GM10847 (cell line): ENCODE results near the gene WDR36.

ENCODE experiments used
- POLR2A ChIP-seq: IDR thresholded peaks from 2 replicates; pipeline ENCODE4 v1.6.1; 2011; ENCODE audit not compliant: insufficient read length; ENCODE audit errors: extremely low read depth

Gene WDR36

DNA sequence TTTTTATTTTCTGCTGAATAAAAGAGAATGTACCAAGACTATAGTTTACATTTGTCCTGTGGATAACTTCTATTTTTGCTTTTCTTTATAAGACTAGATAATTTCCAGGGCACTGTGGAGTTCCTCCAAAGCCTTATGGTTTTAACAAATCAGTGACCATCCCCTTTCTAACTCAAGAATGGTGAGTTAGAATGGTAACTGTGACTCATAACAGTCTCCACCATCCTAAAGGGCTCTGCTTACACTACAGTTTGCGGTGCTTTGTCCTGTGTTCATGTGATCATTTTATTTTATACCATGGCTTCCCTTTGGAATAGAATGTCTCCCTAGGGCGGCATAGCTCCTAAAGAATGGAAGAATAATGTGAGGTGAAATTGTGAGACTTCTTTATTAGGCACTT, 30.2 kb downstream of the WDR36 start:
- TF ChIP-seq POLR2A, result no peak

DNA sequence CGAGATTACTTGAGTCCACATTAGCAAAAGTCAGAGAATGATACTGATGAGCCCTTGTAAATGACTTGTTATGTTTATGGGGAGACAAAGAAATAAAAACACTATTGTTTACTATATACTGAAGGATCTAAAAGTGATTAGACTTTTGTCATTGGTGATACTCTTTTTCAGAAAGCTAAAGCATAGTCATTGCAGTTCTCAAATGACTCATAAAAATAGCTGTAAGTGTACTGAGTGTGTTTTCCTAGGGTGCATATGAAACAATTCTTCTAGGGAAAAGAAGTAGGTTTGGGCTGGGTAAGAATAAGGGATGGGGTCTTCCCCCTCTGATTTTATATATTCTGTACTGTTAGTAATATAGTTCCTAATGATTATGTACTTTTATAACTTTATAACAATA, 32.6 kb downstream of the WDR36 start:
- TF ChIP-seq POLR2A, result no peak

DNA sequence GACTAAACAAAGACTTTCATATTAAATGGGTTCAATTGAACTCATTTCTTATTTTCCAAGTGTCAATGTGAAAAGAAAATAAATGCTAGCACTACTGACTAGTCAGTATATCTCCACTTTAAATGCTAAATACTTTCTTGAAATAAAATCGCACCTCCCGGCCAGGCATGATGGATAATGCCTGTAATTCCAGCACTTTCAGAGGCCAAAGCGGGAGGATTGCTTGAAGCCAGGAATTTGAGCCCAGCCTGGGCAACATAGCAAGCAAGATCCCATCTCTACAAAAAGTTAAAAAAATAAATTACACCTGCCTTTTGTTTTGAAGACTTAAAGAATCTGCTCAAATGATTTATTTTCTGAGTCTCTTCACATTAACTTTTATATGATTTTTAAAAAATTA, 34.7 kb downstream of the WDR36 start:
- no peak for TF ChIP-seq POLR2A

DNA sequence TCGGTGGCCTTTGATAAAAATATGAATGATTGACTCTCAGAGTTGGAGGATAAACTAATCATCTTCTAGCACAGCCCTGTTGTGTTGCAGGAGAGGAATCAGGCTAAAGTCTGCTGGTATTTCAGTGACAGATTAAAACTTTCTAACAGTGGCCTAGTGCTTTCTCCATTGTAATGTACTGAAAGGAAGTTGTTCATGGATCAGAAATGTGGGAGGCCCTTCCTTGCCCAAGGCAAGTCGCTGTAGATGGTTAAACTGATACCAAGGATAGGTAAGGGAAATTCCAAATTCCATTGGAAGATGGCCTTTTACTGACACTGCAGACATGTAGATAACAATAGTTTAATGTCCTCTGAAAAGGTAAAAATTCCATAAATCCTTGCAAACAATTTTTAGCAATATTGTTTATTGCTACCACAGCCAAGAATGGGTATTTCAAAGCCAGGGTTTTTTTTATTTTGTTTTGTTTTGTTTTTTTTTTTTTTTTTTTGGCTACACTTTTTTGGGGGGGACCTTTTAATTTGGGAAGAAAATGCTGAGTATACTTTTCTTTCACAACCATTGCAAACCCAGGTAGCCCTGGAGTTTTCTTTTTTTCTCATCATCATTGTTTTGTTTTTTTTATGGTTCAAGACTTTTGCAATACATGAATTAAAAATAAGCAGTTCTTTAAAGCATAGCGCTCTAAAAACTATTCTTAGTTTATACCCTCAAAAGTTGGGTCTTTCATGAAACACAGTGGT, 35.5 kb downstream of the WDR36 start:
- TF ChIP-seq POLR2A, result no peak

DNA sequence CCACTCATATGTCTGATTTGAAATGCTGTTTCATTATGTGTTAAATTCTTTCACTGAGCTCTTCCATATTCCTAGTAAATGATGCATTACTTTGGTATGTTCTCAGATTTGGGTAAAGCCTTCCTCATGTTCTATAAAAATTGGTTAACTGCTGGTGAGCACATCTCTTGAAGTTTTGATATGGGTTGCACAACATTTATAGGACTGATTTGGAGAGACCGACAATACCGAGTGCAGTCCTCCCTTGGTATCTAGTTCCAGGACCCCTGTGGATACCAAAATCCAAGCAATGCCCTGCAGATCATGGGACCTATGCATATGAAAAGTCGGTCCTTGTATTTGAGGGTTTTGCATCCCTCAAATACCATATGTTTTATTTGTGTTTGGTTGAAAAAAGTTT, 37.8 kb downstream of the WDR36 start:
- no peak for TF ChIP-seq POLR2A

DNA sequence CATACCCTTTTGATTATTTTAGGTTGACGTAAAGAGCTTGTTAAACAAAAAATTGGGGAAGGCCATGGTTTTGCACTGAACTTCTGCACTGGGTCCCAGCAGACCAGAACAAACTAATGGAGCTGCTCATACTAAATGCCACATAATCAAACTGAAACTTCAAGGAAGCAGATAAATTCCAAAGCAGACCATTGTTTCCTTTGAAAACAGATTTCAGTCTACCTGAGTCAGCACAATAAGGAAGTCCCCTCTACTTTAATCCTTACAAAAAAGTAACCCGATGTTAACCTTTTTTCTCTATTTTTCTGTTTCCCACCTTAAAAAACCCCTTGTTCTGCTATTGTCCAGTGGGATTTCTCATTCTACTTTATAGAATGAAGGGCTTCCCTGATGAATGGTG, 39.2 kb downstream of the WDR36 start:
- no peak for TF ChIP-seq POLR2A

DNA sequence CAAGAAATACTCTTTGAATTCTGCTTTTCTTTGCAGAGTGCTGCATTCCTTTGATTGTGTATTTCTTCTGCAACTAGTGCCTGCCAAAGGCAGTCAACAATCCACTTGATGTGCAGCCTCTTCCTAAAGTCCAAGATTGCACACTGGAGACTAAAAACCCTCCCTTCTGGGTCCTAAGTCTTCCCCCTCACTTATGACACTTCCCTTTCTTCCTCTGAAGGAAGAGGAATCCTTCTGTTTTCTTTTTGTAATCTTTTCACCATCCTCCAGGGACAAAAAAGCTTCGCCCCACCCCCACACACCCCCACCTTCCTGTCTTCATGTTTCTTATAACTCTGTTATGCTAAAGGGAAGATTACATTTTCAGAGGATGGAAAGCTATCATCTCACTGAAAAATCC, 39.9 kb downstream of the WDR36 start:
- TF ChIP-seq POLR2A, result no peak

DNA sequence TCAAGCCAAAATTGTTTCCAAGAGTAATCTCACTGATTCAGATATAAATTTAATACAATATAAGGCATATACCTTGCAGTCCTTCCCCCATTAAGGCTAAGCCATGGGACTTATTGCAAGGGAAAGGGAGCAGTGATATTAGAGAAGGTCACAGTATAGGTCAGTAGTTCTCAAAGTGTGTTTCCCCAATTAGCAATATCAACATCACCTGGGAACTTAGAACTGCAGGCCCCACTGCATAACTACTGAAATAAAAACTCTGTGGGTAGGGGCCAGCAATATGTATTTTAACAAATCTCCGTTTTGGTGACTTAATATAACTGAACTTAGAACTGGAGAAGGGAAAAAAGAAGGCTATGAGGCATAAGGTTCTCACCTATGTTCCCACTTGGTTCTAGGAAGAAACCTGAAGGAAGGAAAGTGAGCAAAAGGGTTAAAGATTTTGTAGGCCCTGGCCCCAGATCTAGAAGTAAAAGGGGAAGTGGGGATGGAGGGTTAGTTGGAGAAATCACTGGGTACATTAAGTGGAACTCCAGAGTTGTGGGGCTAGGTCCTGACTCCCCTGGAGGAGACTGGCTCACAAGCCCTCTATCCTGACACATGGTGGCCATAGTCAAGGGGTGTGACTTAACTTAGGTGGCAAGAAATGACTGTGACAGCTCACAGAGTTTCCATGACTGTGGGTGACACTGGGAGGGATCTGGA, 40.7 kb downstream of the WDR36 start:
- no peak for TF ChIP-seq POLR2A

DNA sequence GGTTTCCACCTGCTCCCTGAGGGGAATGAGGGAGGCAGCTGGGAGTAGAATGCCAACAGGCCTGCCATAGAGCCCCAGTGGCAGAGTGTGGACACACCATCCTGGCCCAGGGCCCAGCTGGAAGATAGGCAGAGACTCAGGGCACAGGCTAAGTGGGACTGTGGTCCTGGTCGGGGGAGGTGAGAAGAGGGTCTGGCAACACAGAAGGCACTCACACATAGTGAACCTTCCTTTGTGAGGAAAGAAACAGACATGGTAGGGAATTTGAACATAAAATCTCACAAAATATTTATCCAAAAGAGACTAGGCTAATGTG, 41.2 kb downstream of the WDR36 start:
- TF ChIP-seq POLR2A, result no peak

DNA sequence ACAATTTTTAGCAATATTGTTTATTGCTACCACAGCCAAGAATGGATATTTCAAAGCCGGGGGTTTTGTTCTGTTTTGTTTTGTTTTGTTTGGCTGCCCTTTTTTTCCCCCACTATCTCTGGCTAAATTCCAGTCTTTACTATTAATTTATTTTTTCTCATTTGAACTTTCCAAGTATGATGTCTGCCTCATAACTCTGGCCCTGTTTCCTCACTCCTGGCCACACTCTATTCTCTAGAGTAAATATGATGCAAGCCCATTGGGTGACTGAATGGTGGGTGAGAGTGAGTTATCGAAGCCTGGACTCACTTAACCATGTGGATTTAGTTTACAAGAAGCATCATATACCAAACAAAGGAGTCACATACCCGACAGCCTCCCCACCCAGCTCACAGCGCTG, 41.9 kb downstream of the WDR36 start:
- TF ChIP-seq POLR2A, result no peak

DNA sequence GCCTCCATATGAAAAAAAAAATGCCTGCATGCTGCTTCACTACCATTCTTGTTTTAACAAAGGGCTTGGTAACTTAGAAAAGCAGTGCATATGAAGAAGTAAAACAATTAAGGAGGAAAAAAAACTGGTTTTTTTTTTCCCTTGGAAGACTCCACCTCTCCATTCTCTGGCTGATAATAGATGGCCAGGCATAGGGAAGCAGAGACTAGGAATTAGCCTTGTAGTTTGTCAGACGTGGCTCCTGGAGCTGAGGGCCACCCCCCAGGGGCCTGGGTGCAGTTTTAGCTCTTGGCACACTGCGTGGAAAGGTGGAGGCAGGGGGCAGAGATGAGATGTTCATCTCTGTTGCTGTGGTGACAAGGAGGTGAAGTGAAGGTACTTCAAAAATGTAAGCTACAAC, 42.7 kb downstream of the WDR36 start:
- TF ChIP-seq POLR2A, result no peak

DNA sequence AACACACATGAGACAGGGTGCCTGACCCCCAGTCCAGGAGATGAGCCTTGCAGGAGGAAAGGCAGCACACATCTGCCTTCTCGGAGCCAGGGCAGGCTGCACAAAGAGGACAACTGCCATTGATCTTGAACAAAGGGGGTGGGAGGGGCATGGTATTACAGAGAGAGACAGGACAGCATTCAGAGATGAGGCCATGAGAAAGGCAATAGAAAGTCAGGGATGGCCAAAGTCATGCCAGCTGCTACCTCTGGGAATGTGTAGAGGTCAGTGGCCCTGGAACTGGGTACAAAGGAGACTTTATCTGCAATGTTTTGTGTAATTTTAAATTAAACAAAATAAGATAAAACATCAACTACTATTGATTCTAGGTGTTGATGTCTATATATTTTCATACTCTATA, 43.2 kb downstream of the WDR36 start:
- TF ChIP-seq POLR2A, result no peak

DNA sequence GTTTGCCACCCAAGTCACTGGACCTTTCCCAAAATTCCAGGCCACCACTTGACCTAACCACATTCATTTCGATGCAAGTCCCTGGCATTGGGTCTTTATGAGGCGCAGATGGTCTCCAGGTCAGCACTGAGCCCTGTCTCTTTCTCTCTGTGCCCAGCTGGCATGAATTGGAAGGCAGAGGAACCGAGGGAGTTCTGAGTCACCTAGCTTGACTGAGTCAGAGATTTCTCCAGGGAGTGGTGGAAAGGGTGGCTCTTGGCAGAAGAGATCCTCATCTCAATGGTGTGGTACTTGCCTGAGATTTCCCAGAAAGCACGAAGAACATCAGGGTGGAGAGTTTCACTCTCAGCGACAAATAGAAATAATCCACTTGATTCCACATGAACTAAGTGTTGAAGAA, 43.8 kb downstream of the WDR36 start:
- TF ChIP-seq POLR2A, result no peak

DNA sequence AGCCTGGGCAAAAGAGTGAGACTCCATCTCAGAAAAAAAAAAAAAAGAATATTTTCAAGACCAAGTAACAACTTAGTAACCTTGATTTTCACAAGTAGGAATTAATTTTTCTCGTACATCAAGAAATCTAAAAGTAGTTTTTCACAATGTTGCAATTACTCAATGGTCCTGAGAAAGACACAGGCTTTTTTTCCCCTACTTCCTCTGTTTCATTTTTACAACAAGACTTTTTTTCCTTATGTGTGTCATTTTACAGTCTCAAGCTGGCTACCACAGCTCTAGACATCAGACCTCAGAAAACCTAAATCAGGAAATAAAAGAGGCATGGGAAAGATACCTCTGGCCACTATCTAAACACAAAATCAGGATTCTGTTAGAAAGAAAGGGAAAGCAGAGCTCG, 45.9 kb downstream of the WDR36 start:
- TF ChIP-seq POLR2A, result no peak

DNA sequence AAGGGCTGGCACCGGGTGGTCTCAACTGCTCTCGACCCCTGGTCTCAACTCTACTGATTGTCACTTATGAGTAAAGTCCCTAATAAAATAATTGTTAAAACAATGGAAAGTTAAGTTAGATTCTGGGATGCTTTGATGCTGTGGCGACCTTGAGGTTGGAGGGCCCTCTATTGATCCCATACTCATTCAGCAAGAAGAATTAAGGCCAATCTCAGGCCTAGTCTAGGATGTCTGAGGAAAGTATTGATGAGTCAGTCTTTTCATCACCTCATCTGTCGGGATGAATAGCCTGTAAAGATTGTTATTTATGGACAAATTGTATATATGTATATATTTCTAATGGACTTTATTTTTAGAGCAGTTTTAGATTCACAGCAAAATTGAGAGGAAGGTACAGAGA, 50.8 kb downstream of the WDR36 start:
- TF ChIP-seq POLR2A, result no peak

DNA sequence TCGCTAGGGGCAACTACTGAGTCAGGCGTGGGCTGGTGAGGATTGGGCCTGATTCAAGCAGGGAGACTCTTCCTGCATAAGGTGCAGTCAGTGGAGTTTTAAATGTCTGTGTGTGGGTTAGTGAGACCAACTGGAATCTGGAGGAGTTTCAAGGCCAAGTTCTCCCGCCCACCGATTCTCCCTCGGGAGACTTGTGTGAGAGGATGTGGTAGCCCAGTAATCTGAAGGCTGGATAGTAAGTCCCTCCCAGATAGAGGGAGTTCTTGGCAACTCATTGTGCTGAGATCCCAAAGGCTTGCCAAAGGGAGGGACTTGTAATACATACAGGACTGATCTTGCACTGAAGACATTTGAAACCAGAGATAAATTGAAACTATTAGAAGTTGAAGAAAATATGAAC, 51.8 kb downstream of the WDR36 start:
- TF ChIP-seq POLR2A, result no peak

DNA sequence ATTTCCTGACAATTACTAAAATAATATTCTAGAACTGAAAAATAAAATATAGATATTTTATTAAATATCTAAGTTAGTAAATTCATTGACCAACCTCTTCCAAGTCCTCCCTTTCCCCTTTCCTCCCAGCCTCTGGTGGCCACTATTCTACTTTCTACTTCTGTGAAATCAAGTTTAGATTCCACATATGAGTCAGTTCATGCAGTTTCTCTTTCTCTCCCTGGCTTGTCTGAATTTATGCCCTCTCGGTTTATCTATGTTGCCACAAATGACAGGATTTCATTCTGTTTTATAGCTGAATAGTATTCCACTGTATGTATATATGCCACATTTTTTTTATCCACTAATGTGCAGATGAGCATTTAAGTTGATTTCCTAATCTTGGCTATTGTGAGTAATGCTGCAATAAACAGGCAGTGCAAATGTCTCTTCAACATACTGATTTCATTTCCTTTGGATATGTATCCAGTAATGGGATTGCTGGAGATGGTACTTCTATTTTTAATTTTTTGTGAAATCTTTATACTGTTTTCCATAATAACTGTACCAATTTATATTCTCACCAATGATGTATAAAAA, 52.3 kb downstream of the WDR36 start:
- TF ChIP-seq POLR2A, result no peak
